Right ventricle myocardium superior (tissue), 1 donor: ENCODE measurements around the gene DPYSL5. TPM values are rescaled to one million over a fixed set of nuclear protein-coding genes. Genes with fewer than 3 reads are reported as not detected.

Experiments used
- ATAC-seq: fragments of 200-7000 bp; cut with Tn5 transposase; one replicate; pipeline ENCODE4 v1.9.1; 2020; ENCODE audit warnings: mild to moderate bottlenecking; ENCODE audit not compliant: poor library complexity
- DNase-seq: peaks from one replicate; pipeline ENCODE4 v3.0.0-alpha.2; 2020
- intact Hi-C: fragments of 100-400 bp; cut with DNase I; formaldehyde crosslinking; loops from one replicate; pipeline ENCODE4 v1.11.2; 2022
- total RNA-seq: library from RNA; stranded (reverse); fragmentation: NEBNext Ultra II Directional; extraction: Animal tissue kit (Norgen Biotek cat#: 25700); gene quantifications from one replicate; pipeline ENCODE4 v1.2.1, GENCODE V29; 2021
- donor health status: DM: no; HTN: yes; CAD: no; lungs with severe emphysema.

DPYSL5 gene
- total RNA-seq, 1 donor from 2014 or later, result not detected

DNA sequence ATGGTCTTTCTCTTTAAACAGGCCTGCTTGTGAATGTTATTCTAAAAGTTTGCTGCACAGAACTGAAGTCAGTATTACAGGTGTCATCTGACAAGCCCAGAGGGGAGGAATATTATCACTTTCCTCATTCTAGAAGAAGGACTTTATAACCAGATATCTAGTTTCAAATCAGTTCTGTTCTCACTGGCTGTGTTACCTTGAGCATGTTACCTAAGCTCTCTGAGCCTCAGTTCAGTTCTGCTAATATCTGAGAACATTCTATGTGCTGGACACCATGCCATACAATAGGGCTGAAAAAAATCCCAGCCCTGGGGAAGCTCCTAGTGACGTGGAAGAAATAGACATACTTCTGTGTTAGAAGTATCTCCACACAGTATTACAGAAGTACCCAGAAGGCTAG lies 150.4 kb downstream of the DPYSL5 start:
- intact Hi-C loops, result no loop called here
- DNase-seq, result no peak
- no peak for ATAC-seq

Other genes starting within 250 kb of the DPYSL5 start
- not detected for gene CIB4, start 206.8 kb upstream of the DPYSL5 start, total RNA-seq
- gene KCNK3, start 155.4 kb upstream of the DPYSL5 start, total RNA-seq, result 2.7 TPM
- 18.3 TPM for gene SLC35F6, start 83.8 kb upstream of the DPYSL5 start, total RNA-seq
- 0.51 TPM for gene CENPA, start 62.1 kb upstream of the DPYSL5 start, total RNA-seq
- 57.9 TPM for gene MAPRE3, start 122.5 kb downstream of the DPYSL5 start, total RNA-seq
- 28.2 TPM for gene TMEM214, start 184.8 kb downstream of the DPYSL5 start, total RNA-seq
- gene AGBL5, start 203.5 kb downstream of the DPYSL5 start, total RNA-seq, result 6.8 TPM
- gene OST4, start 223.5 kb downstream of the DPYSL5 start, total RNA-seq, result 393 TPM
- 17.4 TPM for gene EMILIN1, start 230.5 kb downstream of the DPYSL5 start, total RNA-seq
- 3.3 TPM for gene KHK, start 238.6 kb downstream of the DPYSL5 start, total RNA-seq